PC-9 (cell line): ENCODE results near the gene LSP1.

Experiments
- CTCF ChIP-seq: fragments of 200-600 bp; sonication (generic); conservative IDR thresholded peaks from 2 replicates; pipeline ENCODE4 v1.6.1; 2017; ENCODE audit warnings: mixed run types, antibody characterized with exemption, mild to moderate bottlenecking, moderate library complexity
- EZH2 ChIP-seq: fragments of 200-600 bp; sonication (generic); IDR thresholded peaks from 2 replicates; pipeline ENCODE4 v1.8.0; 2017; ENCODE audit warnings: antibody characterized with exemption, low read depth

- no peak for TF ChIP-seq CTCF
- TF ChIP-seq EZH2 = no peak
These were observed 27.0 kb upstream of the LSP1 start for GRCh38 chr11:1825785-1826451.
